ENCODE data around the gene ROBO3. TPM values are rescaled to one million over a fixed set of nuclear protein-coding genes. Genes with fewer than 3 reads are reported as not detected.
A peak's percentile ranks its signal among the peaks of the same experiment; 100 is the strongest.

The ROBO3 gene
- total and polyA plus RNA-seq, 2 experiments from 2014 or later = 12.1 TPM

- Histone ChIP-seq H4K20me1 (ENCODE audit: insufficient read depth) (no peaks in the 10 kb centered on the region), H3F3A (ENCODE audit: insufficient read depth) (no peaks in the 10 kb centered on the region), H3K27ac (no peak overlapping the region), H3K4me1 (ENCODE audit: insufficient read depth) (no peaks in the 10 kb centered on the region), H3K4me2 (ENCODE audit: unreplicated experiment) (no peak overlapping the region), H3K9ac (no peak overlapping the region), H2AFZ (no peak overlapping the region), H3K79me2 (ENCODE audit: insufficient read depth) (no peaks in the 10 kb centered on the region), H3K4me3 (no peak overlapping the region), H3K27me3 (replicated peaks; ENCODE audit: insufficient read depth) (peaks cover 7% of the 10 kb centered on the region), H3K9me2 (ENCODE audit: insufficient read depth) (no peaks in the 10 kb centered on the region), H3K9me3 (ENCODE audit: low read depth) (no peaks in the 10 kb centered on the region), H3K36me3 (ENCODE audit: low read depth) (no peaks in the 10 kb centered on the region)
- DNase-seq = no peak
- WGBS, 2 experiments (ENCODE audit: low coverage in 1 of 2, low lambda C conversion rate in 2 of 2, missing lambda C conversion rate in 2 of 2) = 28% methylated on average over 3 of the region's 3 CpGs
- no peak for TF ChIP-seq EZH2 (IDR thresholded peaks at IDR 0.05; ENCODE audit: insufficient read depth, poor library complexity, severe bottlenecking)
- no peak for TF ChIP-seq EZH2phosphoT487 (IDR thresholded peaks at IDR 0.05; ENCODE audit: insufficient read depth, low read depth)
- in situ Hi-C loops (cut with MboI) = no loop called here
These were observed 39.4 kb upstream of the ROBO3 start for GRCh38 chr11:124825876-124826275.

GRCh38 chr11:124829986-124830385 lies 35.2 kb upstream of the ROBO3 start:
- H3K9me3 ChIP-seq (ENCODE audit: low read depth) = no peaks in the 10 kb centered on the region

DNA sequence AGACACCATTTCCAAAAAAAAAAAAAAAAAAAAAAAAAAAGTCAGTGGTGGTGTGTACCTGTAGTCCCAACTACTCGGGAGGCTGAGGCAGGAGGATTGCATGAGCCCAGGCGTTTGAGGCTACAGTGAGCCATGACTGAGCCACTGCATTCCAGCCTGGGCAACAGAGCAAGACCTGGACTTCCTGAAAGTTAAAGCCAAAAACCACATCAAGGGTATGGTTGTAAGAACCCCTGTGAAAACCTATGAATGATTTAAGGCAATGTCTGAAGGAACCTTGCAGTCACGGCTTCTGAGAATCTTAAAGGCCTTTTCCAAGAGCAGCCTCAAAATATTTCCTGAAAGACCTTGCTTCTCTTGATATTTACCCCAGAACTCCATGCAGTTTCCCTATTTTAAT lies 34.5 kb upstream of the ROBO3 start:
- in situ Hi-C loops (cut with MboI) = loop anchor here (10.0 kb wide), 1 partner anchor 166 kb away; no protein-coding TSS in a partner anchor

More at GRCh38 chr11:124829986-124830385, 35.2 kb upstream of the ROBO3 start:
- Histone ChIP-seq H3K36me3 (ENCODE audit: low read depth) (no peaks in the 10 kb centered on the region), H3K4me1 (ENCODE audit: insufficient read depth) (no peaks in the 10 kb centered on the region), H3K27me3 (replicated peaks; ENCODE audit: insufficient read depth) (no peaks in the 10 kb centered on the region; the same call in 1 of the 2 replicates), H3K4me2 (ENCODE audit: unreplicated experiment) (no peak overlapping the region), H3F3A (ENCODE audit: insufficient read depth) (no peaks in the 10 kb centered on the region), H3K4me3 (no peak overlapping the region), H3K27ac (no peak overlapping the region), H3K9me2 (ENCODE audit: insufficient read depth) (no peaks in the 10 kb centered on the region), H2AFZ (no peak overlapping the region), H3K9ac (no peak overlapping the region), H4K20me1 (ENCODE audit: insufficient read depth) (no peaks in the 10 kb centered on the region), H3K79me2 (ENCODE audit: insufficient read depth) (no peaks in the 10 kb centered on the region)
- TF ChIP-seq EZH2 (IDR thresholded peaks at IDR 0.05; ENCODE audit: insufficient read depth, poor library complexity, severe bottlenecking) (no peak), EZH2phosphoT487 (IDR thresholded peaks at IDR 0.05; ENCODE audit: insufficient read depth, low read depth) (no peak)
- in situ Hi-C loops (cut with MboI) = loop anchor here (10.0 kb wide), 1 partner anchor 165 kb away; no protein-coding TSS in a partner anchor
- 36 to 37% methylated on average over 3 of the region's 3 CpGs for WGBS, 2 experiments (ENCODE audit: low coverage in 1 of 2, low lambda C conversion rate in 2 of 2, missing lambda C conversion rate in 2 of 2)
- DNase-seq = peak; percentile 42

GRCh38 chr11:124831897-124832296 lies 33.3 kb upstream of the ROBO3 start:
- H3F3A ChIP-seq (ENCODE audit: insufficient read depth) = 0 out of 2 replicates have a peak, but pooled peaks cover 6% of the 10 kb centered on the region
- in situ Hi-C loops (cut with MboI) = loop anchor here (10.0 kb wide), 1 partner anchor 167 kb away; no protein-coding TSS in a partner anchor
- WGBS, 2 experiments (ENCODE audit: low coverage in 1 of 2, low lambda C conversion rate in 2 of 2, missing lambda C conversion rate in 2 of 2) = 93 to 97% methylated on average over 2 of the region's 2 CpGs

More for the DNA sequence above, 34.5 kb upstream of the ROBO3 start:
- Histone ChIP-seq H3K9ac (no peak overlapping the region), H3K9me3 (ENCODE audit: low read depth) (no peaks in the 10 kb centered on the region), H3K27ac (no peak overlapping the region), H3F3A (ENCODE audit: insufficient read depth) (no peaks in the 10 kb centered on the region), H2AFZ (no peak overlapping the region), H3K27me3 (replicated peaks; ENCODE audit: insufficient read depth) (no peaks in the 10 kb centered on the region; the same call in 1 of the 2 replicates), H4K20me1 (ENCODE audit: insufficient read depth) (no peaks in the 10 kb centered on the region), H3K4me3 (no peak overlapping the region), H3K4me1 (ENCODE audit: insufficient read depth) (no peaks in the 10 kb centered on the region), H3K36me3 (ENCODE audit: low read depth) (no peaks in the 10 kb centered on the region), H3K4me2 (ENCODE audit: unreplicated experiment) (no peak overlapping the region), H3K79me2 (ENCODE audit: insufficient read depth) (no peaks in the 10 kb centered on the region), H3K9me2 (ENCODE audit: insufficient read depth) (no peaks in the 10 kb centered on the region)
- no peak for DNase-seq
- 62 to 73% methylated on average over 3 of the region's 3 CpGs for WGBS, 2 experiments (ENCODE audit: low coverage in 1 of 2, low lambda C conversion rate in 2 of 2, missing lambda C conversion rate in 2 of 2)
- no peak for TF ChIP-seq EZH2phosphoT487 (IDR thresholded peaks at IDR 0.05; ENCODE audit: insufficient read depth, low read depth)
- no peak for TF ChIP-seq EZH2 (IDR thresholded peaks at IDR 0.05; ENCODE audit: insufficient read depth, poor library complexity, severe bottlenecking)

More at GRCh38 chr11:124831897-124832296, 33.3 kb upstream of the ROBO3 start:
- no peaks in the 10 kb centered on the region for H3K36me3 ChIP-seq (ENCODE audit: low read depth)
- H3K27me3 ChIP-seq (replicated peaks; ENCODE audit: insufficient read depth) = no peaks in the 10 kb centered on the region; the same call in 1 of the 2 replicates
- H3K4me3 ChIP-seq = no peak overlapping the region
- no peaks in the 10 kb centered on the region for H3K9me2 ChIP-seq (ENCODE audit: insufficient read depth)
- no peaks in the 10 kb centered on the region for H3K9me3 ChIP-seq (ENCODE audit: low read depth)
- no peak overlapping the region for H3K9ac ChIP-seq
- no peak overlapping the region for H2AFZ ChIP-seq
- no peak for TF ChIP-seq EZH2phosphoT487 (IDR thresholded peaks at IDR 0.05; ENCODE audit: insufficient read depth, low read depth)
- no peak for TF ChIP-seq EZH2 (IDR thresholded peaks at IDR 0.05; ENCODE audit: insufficient read depth, poor library complexity, severe bottlenecking)
- H3K79me2 ChIP-seq (ENCODE audit: insufficient read depth) = no peaks in the 10 kb centered on the region
- H3K4me1 ChIP-seq (ENCODE audit: insufficient read depth) = no peaks in the 10 kb centered on the region
- no peak for DNase-seq
- no peaks in the 10 kb centered on the region for H4K20me1 ChIP-seq (ENCODE audit: insufficient read depth)
- H3K27ac ChIP-seq = no peak overlapping the region
- no peak overlapping the region for H3K4me2 ChIP-seq (ENCODE audit: unreplicated experiment)

Measured in GM23248 (cell line).